Body of pancreas (tissue), 4 donors: ENCODE measurements around the gene PCA3. TPM values are rescaled to one million over a fixed set of nuclear protein-coding genes. Genes with fewer than 3 reads are reported as not detected.

Experiments
- ATAC-seq: fragments of 150-250 bp; one replicate; pipeline ENCODE4 v1.9.1; 2016
- DNase-seq, 4 donors: peaks; one replicate each; pipeline ENCODE4 v3.0.0-alpha.2; 2019
- H3K27ac ChIP-seq, 4 donors: fragments of 200-600 bp; sonication (generic); 1 replicate in 3 of 4; 2 replicates in 1 of 4; pipeline versions ENCODE4 v1.5.1 to v1.6.1; 2016 to 2019; ENCODE audit warnings: mild to moderate bottlenecking in 1 of 4, mixed read lengths in 1 of 4, moderate library complexity in 1 of 4
- H3K27me3 ChIP-seq, 2 donors: fragments of 200-600 bp; sonication (generic); one replicate each; pipeline ENCODE4 v1.6.0; 2016; ENCODE audit warnings: mild to moderate bottlenecking in 1 of 2
- H3K36me3 ChIP-seq, 2 donors: fragments of 200-600 bp; sonication (generic); replicated peaks in 1 of 2; 2 replicates each; pipeline ENCODE4 v1.5.1; 2016; ENCODE audit warnings: low read depth in 2 of 2; ENCODE audit not compliant: insufficient read depth in 1 of 2
- H3K4me1 ChIP-seq: fragments of 200-600 bp; sonication (generic); one replicate; pipeline ENCODE4 v1.6.0; 2016
- H3K4me3 ChIP-seq, 2 donors: fragments of 200-600 bp; sonication (generic); 1 replicate in 1 of 2; 2 replicates in 1 of 2; pipeline ENCODE4 v1.5.1; 2016 to 2019
- H3K9me3 ChIP-seq, 3 donors: fragments of 200-600 bp; sonication (generic); 1 replicate in 2 of 3; 2 replicates in 1 of 3; pipeline ENCODE4 v1.5.1; 2016
- POLR2A ChIP-seq, 3 donors: fragments of 450-650 bp; IDR thresholded peaks; one replicate each; pipeline ENCODE4 v1.6.1; 2016; ENCODE audit warnings: antibody characterized with exemption in 3 of 3, mild to moderate bottlenecking in 2 of 3
- WGBS, 2 donors: methylation state at CpG; one replicate each; pipeline ENCODE4 v1.1.5; 2017; 5-methylcytosine and 5-hydroxymethylcytosine counted together
- intact Hi-C: fragments of 100-400 bp; cut with DNase I; formaldehyde crosslinking; loops from one replicate; pipeline ENCODE4 v1.15.1; 2023
- total RNA-seq, 2 donors: library from RNA; depleted of rRNA; stranded (reverse); fragments of >200 nt; gene quantifications; one replicate each; pipeline ENCODE4 v1.1.0, GENCODE V29; 2016
- TF ChIP-seq, protein P1 (sequence below), 7 experiments: fragments of 450-650 bp in 4 of 7; fragments of 200-600 bp in 3 of 7; sonication (generic) in 3 of 7; IDR thresholded peaks; one replicate each; pipeline ENCODE4 v1.5.1; 2016 to 2019; ENCODE audit warnings: antibody characterized with exemption in 7 of 7

Gene PCA3
- total RNA-seq, 2 donors from 2014 or later = not detected

DNA sequence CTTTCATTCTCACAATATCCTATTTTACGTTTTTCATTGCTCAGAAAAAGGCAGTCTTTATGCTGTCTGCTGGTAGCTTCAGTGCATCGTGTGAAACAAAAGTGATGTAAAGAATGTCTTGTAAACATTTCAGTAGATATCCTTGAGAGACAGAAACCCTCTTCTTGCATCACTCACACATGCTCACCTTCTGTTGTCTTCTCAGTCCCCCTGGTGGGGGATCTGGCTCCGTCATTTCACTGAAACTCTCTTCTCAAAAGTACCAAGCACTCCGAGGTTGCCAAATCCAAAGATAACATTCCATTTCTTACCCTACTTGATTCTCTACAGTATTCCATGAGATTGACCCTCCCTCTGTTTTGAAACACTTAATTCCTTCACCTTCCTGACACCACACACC, 46.1 kb upstream of the PCA3 start:
- no peaks in the 10 kb centered on the region for H3K4me1 ChIP-seq
- DNase-seq (no peak), ATAC-seq (no peak)
- intact Hi-C loops = no loop called here
- no peaks in the 10 kb centered on the region for H3K9me3 ChIP-seq
- no peak overlapping the region for H3K4me3 ChIP-seq
- H3K36me3 ChIP-seq = no peaks in the 10 kb centered on the region
- no peaks in the 10 kb centered on the region for H3K27me3 ChIP-seq
- H3K27ac ChIP-seq = no peak overlapping the region
- WGBS, 2 donors = 48 to 64% methylated on average over 4 of the region's 4 CpGs
- TF ChIP-seq, protein P1, sequence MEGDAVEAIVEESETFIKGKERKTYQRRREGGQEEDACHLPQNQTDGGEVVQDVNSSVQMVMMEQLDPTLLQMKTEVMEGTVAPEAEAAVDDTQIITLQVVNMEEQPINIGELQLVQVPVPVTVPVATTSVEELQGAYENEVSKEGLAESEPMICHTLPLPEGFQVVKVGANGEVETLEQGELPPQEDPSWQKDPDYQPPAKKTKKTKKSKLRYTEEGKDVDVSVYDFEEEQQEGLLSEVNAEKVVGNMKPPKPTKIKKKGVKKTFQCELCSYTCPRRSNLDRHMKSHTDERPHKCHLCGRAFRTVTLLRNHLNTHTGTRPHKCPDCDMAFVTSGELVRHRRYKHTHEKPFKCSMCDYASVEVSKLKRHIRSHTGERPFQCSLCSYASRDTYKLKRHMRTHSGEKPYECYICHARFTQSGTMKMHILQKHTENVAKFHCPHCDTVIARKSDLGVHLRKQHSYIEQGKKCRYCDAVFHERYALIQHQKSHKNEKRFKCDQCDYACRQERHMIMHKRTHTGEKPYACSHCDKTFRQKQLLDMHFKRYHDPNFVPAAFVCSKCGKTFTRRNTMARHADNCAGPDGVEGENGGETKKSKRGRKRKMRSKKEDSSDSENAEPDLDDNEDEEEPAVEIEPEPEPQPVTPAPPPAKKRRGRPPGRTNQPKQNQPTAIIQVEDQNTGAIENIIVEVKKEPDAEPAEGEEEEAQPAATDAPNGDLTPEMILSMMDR (IDR thresholded peaks at IDR 0.05) = no peak
- TF ChIP-seq POLR2A (IDR thresholded peaks at IDR 0.05) = no peak

DNA sequence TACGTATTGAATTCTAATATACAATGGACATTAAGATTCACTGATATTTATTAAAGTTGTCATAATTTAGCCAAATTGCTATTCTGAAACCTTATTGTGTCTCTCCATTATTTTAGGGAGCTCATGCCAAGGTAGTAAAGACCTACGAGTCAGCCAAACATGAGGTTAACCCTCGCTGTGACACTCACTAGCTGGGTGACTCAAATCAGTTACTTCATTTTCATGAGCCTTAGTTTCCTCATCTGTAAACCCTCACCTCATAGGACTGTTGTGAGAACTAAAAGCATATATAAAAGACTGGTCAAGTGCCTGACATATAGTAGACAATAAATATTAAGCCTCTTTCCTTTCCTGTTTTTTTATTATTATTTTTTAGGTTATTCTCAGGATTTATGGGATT, 44.0 kb upstream of the PCA3 start:
- DNase-seq (no peak), ATAC-seq (no peak)
- 58 to 60% methylated on average over 3 of the region's 3 CpGs for WGBS, 2 donors
- no peak overlapping the region for H3K27ac ChIP-seq
- H3K36me3 ChIP-seq = no peaks in the 10 kb centered on the region
- no peaks in the 10 kb centered on the region for H3K9me3 ChIP-seq
- H3K4me3 ChIP-seq = no peak overlapping the region
- H3K4me1 ChIP-seq = no peaks in the 10 kb centered on the region
- intact Hi-C loops = no loop called here
- H3K27me3 ChIP-seq = no peaks in the 10 kb centered on the region
- no peak for TF ChIP-seq POLR2A (IDR thresholded peaks at IDR 0.05)
- TF ChIP-seq, protein P1 (IDR thresholded peaks at IDR 0.05) = no peak

DNA sequence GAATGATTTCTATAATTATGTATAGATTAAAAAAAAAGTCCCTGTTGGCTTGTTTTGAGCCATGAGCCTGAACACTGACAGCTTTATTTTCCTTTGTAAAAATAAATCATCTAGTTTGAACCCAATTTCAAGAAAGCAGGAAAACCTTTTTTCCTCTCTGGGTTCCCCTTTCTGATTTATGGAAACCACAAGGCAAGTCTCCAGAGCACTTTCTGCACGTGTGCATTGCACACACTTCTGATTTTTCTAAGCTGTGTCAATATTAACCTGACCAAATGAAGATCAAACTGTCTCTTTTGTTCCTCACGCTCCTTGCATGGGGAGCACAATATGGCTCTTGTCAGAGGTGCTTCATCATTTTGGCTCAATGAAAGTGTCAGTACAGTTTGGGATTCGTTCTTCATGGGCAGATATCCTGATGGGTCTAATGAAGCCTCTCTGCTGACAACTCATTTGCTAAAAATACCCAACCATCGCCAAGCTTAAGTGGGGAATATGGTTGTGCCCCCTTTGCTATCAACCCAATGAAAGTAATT, 39.2 kb upstream of the PCA3 start:
- TF ChIP-seq, protein P1 (IDR thresholded peaks at IDR 0.05) = no peak
- no peak for TF ChIP-seq POLR2A (IDR thresholded peaks at IDR 0.05)
- DNase-seq = no peak
- Histone ChIP-seq H3K36me3 (no peaks in the 10 kb centered on the region), H3K4me1 (peaks cover 4% of the 10 kb centered on the region), H3K27me3 (no peaks in the 10 kb centered on the region), H3K4me3 (no peak overlapping the region), H3K9me3 (no peaks in the 10 kb centered on the region), H3K27ac (no peak overlapping the region)
- no peak for ATAC-seq
- WGBS, 2 donors = 48 to 69% methylated on average over 4 of the region's 4 CpGs
- intact Hi-C loops = no loop called here

DNA sequence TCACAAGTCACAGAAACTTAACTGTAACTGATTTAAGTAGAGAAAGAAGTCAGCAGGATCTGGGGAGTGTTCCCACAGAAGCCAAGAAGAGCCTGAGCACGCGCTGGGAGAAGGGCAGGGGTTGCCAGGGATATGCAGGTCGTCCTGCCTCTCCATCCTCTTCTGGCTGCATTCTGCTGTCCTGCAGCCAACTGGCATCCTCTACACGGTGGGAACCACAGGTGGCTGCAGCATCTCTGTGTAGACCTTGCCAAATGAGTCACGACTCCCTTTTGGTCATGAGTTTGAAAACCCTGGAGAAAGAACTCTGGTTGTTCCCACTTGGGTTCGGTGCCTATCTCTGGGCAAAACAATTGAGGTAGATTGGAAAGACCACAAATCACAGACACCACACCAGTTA, 38.4 kb upstream of the PCA3 start:
- ATAC-seq = no peak
- Histone ChIP-seq H3K27me3 (no peaks in the 10 kb centered on the region), H3K27ac (no peak overlapping the region), H3K36me3 (no peaks in the 10 kb centered on the region), H3K4me1 (peaks cover 4% of the 10 kb centered on the region), H3K4me3 (no peak overlapping the region), H3K9me3 (no peaks in the 10 kb centered on the region)
- no peak for DNase-seq
- TF ChIP-seq, protein P1 (IDR thresholded peaks at IDR 0.05) = no peak
- no peak for TF ChIP-seq POLR2A (IDR thresholded peaks at IDR 0.05)
- WGBS, 2 donors = 59 to 65% methylated on average over 5 to 6 of the region's 6 CpGs
- intact Hi-C loops = no loop called here

DNA sequence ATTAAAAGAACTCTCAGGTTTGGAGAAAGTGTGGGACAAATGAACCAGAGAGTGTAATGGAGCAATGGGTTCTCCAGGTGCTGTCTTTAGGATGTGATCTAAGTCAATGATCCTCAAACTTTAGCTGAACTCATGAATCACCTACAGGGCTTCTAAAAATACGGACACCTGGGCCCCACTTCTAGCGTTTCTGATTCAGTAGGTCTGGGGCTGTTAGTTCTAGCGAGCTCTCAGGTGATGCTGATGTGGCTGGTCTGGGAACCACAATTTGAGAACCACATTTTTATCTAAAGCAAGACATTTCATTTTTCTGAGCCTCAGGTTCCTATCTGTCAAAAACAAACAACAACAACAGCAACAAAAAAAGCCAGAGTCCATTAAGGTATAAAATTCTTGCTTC, 35.1 kb upstream of the PCA3 start:
- H3K4me1 ChIP-seq = peaks cover 4% of the 10 kb centered on the region

More for the DNA sequence above, 35.1 kb upstream of the PCA3 start:
- no peaks in the 10 kb centered on the region for H3K36me3 ChIP-seq
- H3K27me3 ChIP-seq = no peaks in the 10 kb centered on the region
- H3K27ac ChIP-seq = no peak overlapping the region
- no peak for TF ChIP-seq POLR2A (IDR thresholded peaks at IDR 0.05)
- TF ChIP-seq, protein P1 (IDR thresholded peaks at IDR 0.05) = no peak
- H3K9me3 ChIP-seq = no peaks in the 10 kb centered on the region
- no peak for ATAC-seq
- intact Hi-C loops = no loop called here
- no peak overlapping the region for H3K4me3 ChIP-seq
- WGBS, 2 donors = 74 to 85% methylated on average over 3 of the region's 3 CpGs
- DNase-seq = no peak
